NT2/D1 (cell line): ENCODE results near the gene ANKS3.

Source experiments
- YY1 ChIP-seq: IDR thresholded peaks from 2 replicates; pipeline ENCODE4 v1.6.1; 2011; ENCODE audit not compliant: insufficient read length, insufficient read depth
- ZNF274 ChIP-seq: IDR thresholded peaks from 2 replicates; pipeline ENCODE4 v1.6.1; 2011; ENCODE audit warnings: mild to moderate bottlenecking, low read depth, low read length

- TF ChIP-seq YY1 (no peak), ZNF274 (no peak)
Observed at GRCh38 chr16:4750896-4751295, 16.8 kb upstream of the ANKS3 start.
